SK-N-SH (cell line): ENCODE measurements around the gene AKAP9. TPM values are rescaled to one million over a fixed set of nuclear protein-coding genes. Genes with fewer than 3 reads are reported as not detected.

Experiments used
- CTCF ChIA-PET: fragments of 300-600, 350-600 bp; formaldehyde crosslinking; extraction: SDS; loops from one replicate; lab custom pipeline; 2021; lab: Yijun Ruan, JAX
- POLR2A ChIA-PET: fragments of 350-600 bp; sonication (Branson Sonifier 250); formaldehyde crosslinking; extraction: SDS; loops from one replicate; lab custom pipeline; 2020; ENCODE audit warnings: antibody characterized with exemption, inconsistent platforms; lab: Yijun Ruan, JAX
- DNase-seq: peaks from one replicate; pipeline ENCODE4 v3.0.0; 2012
- H2AFZ ChIP-seq: fragments of 200-600 bp; sonication (generic); 2 replicates; pipeline ENCODE4 v1.8.1; 2016; ENCODE audit warnings: antibody characterized with exemption, mild to moderate bottlenecking, low read depth
- H3F3A ChIP-seq: fragments of 200-600 bp; sonication (generic); replicated peaks from 2 replicates; pipeline ENCODE3; 2016; ENCODE audit warnings: antibody characterized with exemption, mild to moderate bottlenecking; ENCODE audit not compliant: insufficient read depth
- H3K27ac ChIP-seq, 2 experiments: fragments of 200-500 bp in 1 of 2; fragments of 200-600 bp in 1 of 2; sonication (Bioruptor generic) in 1 of 2; sonication (generic), shearing (Covaris generic) in 1 of 2; 2 replicates each; pipeline versions ENCODE4 v1.5.1 to v1.6.1; 2014 to 2016; ENCODE audit warnings: low read depth in 2 of 2, inconsistent platforms in 1 of 2, low read length in 1 of 2, mild to moderate bottlenecking in 1 of 2, mixed read lengths in 1 of 2
- H3K27me3 ChIP-seq: fragments of 200-600 bp; sonication (generic), shearing (Covaris generic); 2 replicates; pipeline ENCODE4 v1.6.1; 2016; ENCODE audit warnings: mixed run types; ENCODE audit not compliant: insufficient read depth
- H3K36me3 ChIP-seq, 2 experiments: fragments of 200-500 bp in 1 of 2; fragments of 200-600 bp in 1 of 2; sonication (Bioruptor generic) in 1 of 2; sonication (generic) in 1 of 2; replicated peaks in 1 of 2; 2 replicates each; pipeline versions ENCODE3 to v1.5.1; 2014 to 2016; ENCODE audit warnings: low read length in 1 of 2, mild to moderate bottlenecking in 1 of 2; ENCODE audit not compliant: insufficient read depth in 2 of 2, control insufficient read depth in 1 of 2
- H3K4me1 ChIP-seq, 2 experiments: fragments of 200-500 bp in 1 of 2; fragments of 200-600 bp in 1 of 2; sonication (Bioruptor generic) in 1 of 2; sonication (generic), shearing (Covaris generic) in 1 of 2; 2 replicates each; pipeline versions ENCODE4 v1.5.1 to v1.6.1; 2014 to 2016; ENCODE audit warnings: low read depth in 1 of 2, low read length in 1 of 2, mixed run types in 1 of 2; ENCODE audit not compliant: insufficient read depth in 2 of 2, control insufficient read depth in 1 of 2
- H3K4me2 ChIP-seq: fragments of 200-600 bp; sonication (generic), shearing (Covaris generic); 2 replicates; pipeline ENCODE4 v1.6.1; 2017; ENCODE audit warnings: mixed run types
- H3K4me3 ChIP-seq, 2 experiments: fragments of 200-500 bp in 1 of 2; fragments of 200-600 bp in 1 of 2; sonication (Bioruptor generic) in 1 of 2; sonication (generic), shearing (Covaris generic) in 1 of 2; 2 replicates each; pipeline versions ENCODE4 v1.5.1 to v1.8.1; 2014 to 2016; ENCODE audit warnings: low read depth in 2 of 2, inconsistent platforms in 1 of 2, low read length in 1 of 2, mild to moderate bottlenecking in 1 of 2, mixed read lengths in 1 of 2, moderate library complexity in 1 of 2
- H3K79me2 ChIP-seq: fragments of 200-600 bp; sonication (generic); 2 replicates; pipeline ENCODE4 v1.8.1; 2017; ENCODE audit warnings: mild to moderate bottlenecking; ENCODE audit not compliant: insufficient read depth
- H3K9ac ChIP-seq: fragments of 200-600 bp; sonication (generic); 2 replicates; pipeline ENCODE4 v1.6.1; 2017; ENCODE audit warnings: mixed run types
- H3K9me2 ChIP-seq: fragments of 200-600 bp; sonication (generic); 2 replicates; pipeline ENCODE4 v1.6.1; 2017; ENCODE audit warnings: mixed run types
- H3K9me3 ChIP-seq: fragments of 200-600 bp; sonication (generic); 2 replicates; pipeline ENCODE4 v1.6.1; 2017; ENCODE audit warnings: mixed run types, mild to moderate bottlenecking, moderate library complexity
- H4K20me1 ChIP-seq: fragments of 200-600 bp; sonication (generic); 2 replicates; pipeline ENCODE4 v1.6.1; 2017; ENCODE audit warnings: mild to moderate bottlenecking, mixed run types; ENCODE audit not compliant: insufficient read depth
- CHD2 ChIP-seq: fragments of 150-350 bp; IDR thresholded peaks from 2 replicates; pipeline ENCODE4 v1.6.1; 2018; ENCODE audit warnings: low read length; ENCODE audit not compliant: partially characterized antibody
- CTCF ChIP-seq: fragments of 200-600 bp; sonication (generic); IDR thresholded peaks from 2 replicates; pipeline ENCODE4 v1.6.1; 2017; ENCODE audit warnings: antibody characterized with exemption, mild to moderate bottlenecking, moderate library complexity
- FOSL2 ChIP-seq: IDR thresholded peaks from 2 replicates; pipeline ENCODE4 v1.4.0; 2012; ENCODE audit warnings: low read depth, mild to moderate bottlenecking, moderate library complexity, borderline replicate concordance
- GABPA ChIP-seq: IDR thresholded peaks from 2 replicates; pipeline ENCODE4 v1.4.0; 2012; ENCODE audit warnings: low read depth, mild to moderate bottlenecking
- GATA2 ChIP-seq: sonication (generic); formaldehyde crosslinking; IDR thresholded peaks from 2 replicates; pipeline ENCODE4 v1.5.0; 2020; ENCODE audit warnings: mild to moderate bottlenecking, missing genetic modification reagents
- IRF3 ChIP-seq: fragments of 150-350 bp; IDR thresholded peaks from 2 replicates; pipeline ENCODE4 v1.6.1; 2016; ENCODE audit warnings: mild to moderate bottlenecking, low read depth, low read length
- JUND ChIP-seq: IDR thresholded peaks from 2 replicates; pipeline ENCODE4 v1.4.0; 2012
- MAX ChIP-seq: IDR thresholded peaks from 2 replicates; pipeline ENCODE4 v1.4.0; 2012; ENCODE audit warnings: low read depth
- NFIC ChIP-seq: IDR thresholded peaks from 2 replicates; pipeline ENCODE4 v1.4.0; 2012; ENCODE audit warnings: borderline replicate concordance
- NRF1 ChIP-seq: IDR thresholded peaks from 2 replicates; pipeline ENCODE4 v1.6.1; 2012; ENCODE audit warnings: low read depth, mild to moderate bottlenecking, low read length
- PBX3 ChIP-seq: IDR thresholded peaks from 2 replicates; pipeline ENCODE4; 2012
- RAD21 ChIP-seq: IDR thresholded peaks from 2 replicates; pipeline ENCODE4 v1.6.1; 2012; ENCODE audit warnings: mild to moderate bottlenecking, low read length
- RCOR1 ChIP-seq: fragments of 150-350 bp; IDR thresholded peaks from 2 replicates; pipeline ENCODE4 v1.6.1; 2017; ENCODE audit warnings: antibody characterized with exemption, low read length
- RFX5 ChIP-seq: IDR thresholded peaks from 2 replicates; pipeline ENCODE4 v1.6.1; 2012; ENCODE audit warnings: mild to moderate bottlenecking, improper control_type of control experiment, low read length
- RXRA ChIP-seq: IDR thresholded peaks from 2 replicates; pipeline ENCODE4 v1.4.0; 2012; ENCODE audit warnings: low read depth, mild to moderate bottlenecking, borderline replicate concordance
- SIN3A ChIP-seq: IDR thresholded peaks from 2 replicates; pipeline ENCODE4 v1.6.1; 2012; ENCODE audit warnings: low read depth, mild to moderate bottlenecking, low read length, moderate library complexity, borderline replicate concordance
- SMC3 ChIP-seq: IDR thresholded peaks from 2 replicates; pipeline ENCODE4 v1.6.1; 2012; ENCODE audit warnings: low read depth, low read length, improper control_type of control experiment
- TAF1 ChIP-seq: IDR thresholded peaks from 2 replicates; pipeline ENCODE4 v1.6.1; 2012; ENCODE audit warnings: low read depth, mild to moderate bottlenecking, low read length, moderate library complexity, borderline replicate concordance
- TCF12 ChIP-seq: IDR thresholded peaks from 2 replicates; pipeline ENCODE4 v1.4.0; 2012
- USF1 ChIP-seq: IDR thresholded peaks from 2 replicates; pipeline ENCODE4 v1.4.0; 2012; ENCODE audit warnings: low read depth, borderline replicate concordance
- YY1 ChIP-seq: IDR thresholded peaks from 2 replicates; pipeline ENCODE4 v1.4.0; 2012; ENCODE audit warnings: low read depth, mild to moderate bottlenecking
- WGBS: methylation state at CpG from one replicate; pipeline ENCODE4 v1.1.6; 2017; ENCODE audit warnings: low lambda C conversion rate; 5-methylcytosine and 5-hydroxymethylcytosine counted together
- polyA plus RNA-seq, 3 experiments: library from polyadenylated mRNA; depleted of rRNA; stranded (reverse); fragments of >200 nt; gene quantifications; 2 replicates each; pipeline ENCODE4 v1.2.3, GENCODE V29; 2012

The AKAP9 gene
- polyA plus RNA-seq, 1 of the 3 experiments (the other 2 are of a cell fraction) = 13.1 TPM

GRCh38 chr7:92133737-92134270 lies 193.1 kb downstream of the AKAP9 start:
- H4K20me1 ChIP-seq = no peaks in the 10 kb centered on the region
- DNase-seq = peak; percentile 92
- peak overlapping the region; percentile 99 for H2AFZ ChIP-seq
- TF ChIP-seq NRF1 = no peak
- peak; percentile 54 for TF ChIP-seq RAD21
- peak; percentile 100 for TF ChIP-seq CTCF
- no peak for TF ChIP-seq MAX
- 0 out of 2 replicates have a peak, but pooled peaks have one; percentile 18 for TF ChIP-seq TAF1
- TF ChIP-seq USF1 = peak; percentile 58; the same call in 1 of the 2 replicates
- TF ChIP-seq RXRA = no peak
- peak; percentile 68; the same call in 1 of the 2 replicates for TF ChIP-seq SIN3A
- peak; percentile 26; the same call in 1 of the 2 replicates for TF ChIP-seq GATA2 (CRISPR knock-in tag)
- TF ChIP-seq JUND = no peak
- no peak; the same call in 1 of the 2 replicates for TF ChIP-seq SMC3
- TF ChIP-seq YY1 = peak; percentile 82
- TF ChIP-seq CHD2 = peak; percentile 61
- TF ChIP-seq PBX3 = no peak
- no peak for TF ChIP-seq NFIC
- no peak for TF ChIP-seq TCF12
- peak; percentile 78; the same call in 1 of the 2 replicates for TF ChIP-seq RCOR1
- TF ChIP-seq RFX5 = no peak
- TF ChIP-seq FOSL2 = no peak
- 0 out of 2 replicates have a peak, but pooled peaks have one; percentile 25 for TF ChIP-seq IRF3
- TF ChIP-seq GABPA = no peak
- H3K27ac ChIP-seq = peak overlapping the region; percentile 95 to 98
- H3K36me3 ChIP-seq = peaks cover 16 to 28% of the 10 kb centered on the region in 2 experiments
- no peaks in the 10 kb centered on the region for H3K9me3 ChIP-seq
- no peaks in the 10 kb centered on the region for H3K27me3 ChIP-seq
- peaks cover 11% of the 10 kb centered on the region for H3F3A ChIP-seq
- no peaks in the 10 kb centered on the region for H3K9me2 ChIP-seq
- H3K4me3 ChIP-seq = peak overlapping the region; percentile 82 to 99
- POLR2A ChIA-PET = interaction anchor here (0.9 to 1.8 kb wide), 3 partner anchors 112 to 314 kb away, joined by 3 to 12 read pairs (median 4); partner anchors contain the start of genes ANKIB1, KRIT1 and MTERF1
- CTCF ChIA-PET = interaction anchor here (0.6 to 3.9 kb wide), 53 partner anchors 8 to 364 kb away, joined by 3 to 38 read pairs (median 4); partner anchors contain the start of genes ANKIB1, GATAD1, KRIT1 and LRRD1
- H3K4me1 ChIP-seq = peaks cover 0 to 16% of the 10 kb centered on the region in 2 experiments; a peak in 3 of 4 replicates
- peaks cover 38% of the 10 kb centered on the region for H3K79me2 ChIP-seq
- WGBS = 5% methylated on average over 11 of the region's 42 CpGs
- peak overlapping the region; percentile 72 for H3K4me2 ChIP-seq
- H3K9ac ChIP-seq = peak overlapping the region; percentile 97
